ENCODE results near the gene LRP10.

- TF ChIP-seq CTCF (IDR thresholded peaks at IDR 0.05) (no peak), POLR2AphosphoS5 (IDR thresholded peaks at IDR 0.05) (no peak)
These were observed 4.3 kb downstream of the LRP10 start for GRCh38 chr14:22875748-22876319.

Data from prostate gland (tissue), 2 donors.